DOHH2 (cell line): ENCODE results near the gene CHST10.

Experiments used
- H3F3A ChIP-seq: fragments of 200-600 bp; sonication (generic), shearing (Covaris generic); 2 replicates; pipeline ENCODE4 v1.6.0; 2016; ENCODE audit warnings: antibody characterized with exemption, mild to moderate bottlenecking; ENCODE audit not compliant: control insufficient read depth, insufficient read depth
- H3K27ac ChIP-seq: fragments of 200-600 bp; sonication (generic); 2 replicates; pipeline ENCODE4 v1.5.1; 2014; ENCODE audit warnings: low read depth, mild to moderate bottlenecking, low read length, moderate library complexity
- H3K27me3 ChIP-seq: fragments of 200-600 bp; sonication (generic); 2 replicates; pipeline ENCODE4 v1.6.1; 2014; ENCODE audit warnings: mild to moderate bottlenecking, low read length, mixed read lengths; ENCODE audit not compliant: control insufficient read depth
- H3K36me3 ChIP-seq: fragments of 200-600 bp; sonication (generic); 2 replicates; pipeline ENCODE4 v1.6.1; 2014; ENCODE audit warnings: mild to moderate bottlenecking, low read length, moderate library complexity, mixed read lengths; ENCODE audit not compliant: control insufficient read depth
- H3K4me1 ChIP-seq: fragments of 200-600 bp; sonication (generic); 2 replicates; pipeline ENCODE4 v1.6.1; 2014; ENCODE audit warnings: mild to moderate bottlenecking, low read length, mixed read lengths; ENCODE audit not compliant: control insufficient read depth
- H3K4me2 ChIP-seq: fragments of 200-600 bp; sonication (generic); 2 replicates; pipeline ENCODE4 v1.6.0; 2014; ENCODE audit warnings: mild to moderate bottlenecking, low read length, moderate library complexity
- H3K4me3 ChIP-seq: fragments of 200-600 bp; sonication (generic); 2 replicates; pipeline ENCODE4 v1.5.1; 2014; ENCODE audit warnings: mild to moderate bottlenecking, low read length, mixed read lengths
- H3K79me2 ChIP-seq: fragments of 200-600 bp; sonication (generic); 2 replicates; pipeline ENCODE4 v1.6.1; 2014; ENCODE audit warnings: mild to moderate bottlenecking, low read length, mixed read lengths; ENCODE audit not compliant: control insufficient read depth
- H3K9me2 ChIP-seq: fragments of 200-600 bp; sonication (generic); replicated peaks from 2 replicates; pipeline ENCODE4 v1.6.1; 2014; ENCODE audit warnings: mild to moderate bottlenecking, low read length, mixed read lengths; ENCODE audit not compliant: control insufficient read depth
- H3K9me3 ChIP-seq: fragments of 200-600 bp; sonication (generic); 2 replicates; pipeline ENCODE4 v1.6.1; 2014; ENCODE audit warnings: antibody characterized with exemption, low read length, mixed read lengths; ENCODE audit not compliant: control insufficient read depth, insufficient read depth
- H4K20me1 ChIP-seq: fragments of 200-600 bp; sonication (generic); 2 replicates; pipeline ENCODE4 v1.6.0; 2014; ENCODE audit warnings: low read depth, mild to moderate bottlenecking, antibody characterized with exemption, low read length, moderate library complexity; ENCODE audit not compliant: control insufficient read depth, insufficient read depth
- EZH2phosphoT487 ChIP-seq: fragments of 200-600 bp; sonication (generic); IDR thresholded peaks from 2 replicates; pipeline ENCODE4 v1.6.1; 2017; ENCODE audit warnings: borderline replicate concordance, mild to moderate bottlenecking, antibody characterized with exemption, low read length, moderate library complexity, mixed read lengths
- TF ChIP-seq, protein P1 (sequence below): fragments of 200-600 bp; sonication (generic); IDR thresholded peaks from one replicate; pipeline ENCODE4 v1.5.1; 2014; ENCODE audit warnings: antibody characterized with exemption, mild to moderate bottlenecking, low read depth, low read length; ENCODE audit not compliant: poor library complexity, severe bottlenecking

The CHST10 gene

GRCh38 chr2:100412466-100412865, 5.0 kb downstream of the CHST10 start:
- no peaks in the 10 kb centered on the region for H3K9me3 ChIP-seq
- H3K36me3 ChIP-seq = peaks cover 20% of the 10 kb centered on the region
- no peak for TF ChIP-seq EZH2phosphoT487
- TF ChIP-seq, protein P1, sequence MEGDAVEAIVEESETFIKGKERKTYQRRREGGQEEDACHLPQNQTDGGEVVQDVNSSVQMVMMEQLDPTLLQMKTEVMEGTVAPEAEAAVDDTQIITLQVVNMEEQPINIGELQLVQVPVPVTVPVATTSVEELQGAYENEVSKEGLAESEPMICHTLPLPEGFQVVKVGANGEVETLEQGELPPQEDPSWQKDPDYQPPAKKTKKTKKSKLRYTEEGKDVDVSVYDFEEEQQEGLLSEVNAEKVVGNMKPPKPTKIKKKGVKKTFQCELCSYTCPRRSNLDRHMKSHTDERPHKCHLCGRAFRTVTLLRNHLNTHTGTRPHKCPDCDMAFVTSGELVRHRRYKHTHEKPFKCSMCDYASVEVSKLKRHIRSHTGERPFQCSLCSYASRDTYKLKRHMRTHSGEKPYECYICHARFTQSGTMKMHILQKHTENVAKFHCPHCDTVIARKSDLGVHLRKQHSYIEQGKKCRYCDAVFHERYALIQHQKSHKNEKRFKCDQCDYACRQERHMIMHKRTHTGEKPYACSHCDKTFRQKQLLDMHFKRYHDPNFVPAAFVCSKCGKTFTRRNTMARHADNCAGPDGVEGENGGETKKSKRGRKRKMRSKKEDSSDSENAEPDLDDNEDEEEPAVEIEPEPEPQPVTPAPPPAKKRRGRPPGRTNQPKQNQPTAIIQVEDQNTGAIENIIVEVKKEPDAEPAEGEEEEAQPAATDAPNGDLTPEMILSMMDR = no peak
- no peak overlapping the region for H3K4me3 ChIP-seq
- no peaks in the 10 kb centered on the region for H3K27me3 ChIP-seq
- no peaks in the 10 kb centered on the region for H3K9me2 ChIP-seq
- H4K20me1 ChIP-seq = no peaks in the 10 kb centered on the region; the same call in 1 of the 2 replicates
- no peaks in the 10 kb centered on the region for H3F3A ChIP-seq
- no peak overlapping the region for H3K4me2 ChIP-seq
- no peak overlapping the region for H3K27ac ChIP-seq
- peaks cover 20% of the 10 kb centered on the region for H3K4me1 ChIP-seq
- H3K79me2 ChIP-seq = peaks cover 22% of the 10 kb centered on the region

DNA sequence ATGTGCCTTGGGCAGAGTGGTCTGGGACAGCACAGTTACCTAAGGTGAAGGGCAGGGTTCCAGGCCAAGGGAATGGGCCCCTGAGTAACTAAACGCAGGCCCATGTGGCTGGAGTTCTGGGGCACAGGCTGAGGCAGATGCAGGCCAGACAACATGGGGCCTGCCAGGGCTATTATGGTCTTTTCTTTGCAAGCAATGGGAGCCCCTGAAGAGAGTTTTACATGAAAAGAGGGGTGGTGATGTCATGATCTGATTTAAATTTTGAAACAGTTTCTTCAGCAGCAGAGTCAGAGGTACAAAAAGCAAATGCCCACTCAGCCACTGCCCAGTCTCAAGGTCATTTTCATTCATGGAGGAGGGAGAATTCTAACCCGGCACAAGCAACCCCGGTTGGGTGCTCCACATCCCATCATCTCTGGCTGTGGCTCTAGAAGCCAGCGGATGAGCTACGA, 5.6 kb downstream of the CHST10 start:
- Histone ChIP-seq H3K36me3 (peaks cover 25% of the 10 kb centered on the region), H3K9me2 (no peaks in the 10 kb centered on the region), H3K4me2 (no peak overlapping the region), H4K20me1 (no peaks in the 10 kb centered on the region; the same call in 1 of the 2 replicates), H3K27me3 (no peaks in the 10 kb centered on the region), H3K9me3 (no peaks in the 10 kb centered on the region), H3K4me3 (no peak overlapping the region), H3K27ac (no peak overlapping the region), H3K79me2 (peaks cover 21% of the 10 kb centered on the region), H3K4me1 (peaks cover 20% of the 10 kb centered on the region), H3F3A (no peaks in the 10 kb centered on the region)
- TF ChIP-seq EZH2phosphoT487 = no peak
- TF ChIP-seq, protein P1 = no peak

DNA sequence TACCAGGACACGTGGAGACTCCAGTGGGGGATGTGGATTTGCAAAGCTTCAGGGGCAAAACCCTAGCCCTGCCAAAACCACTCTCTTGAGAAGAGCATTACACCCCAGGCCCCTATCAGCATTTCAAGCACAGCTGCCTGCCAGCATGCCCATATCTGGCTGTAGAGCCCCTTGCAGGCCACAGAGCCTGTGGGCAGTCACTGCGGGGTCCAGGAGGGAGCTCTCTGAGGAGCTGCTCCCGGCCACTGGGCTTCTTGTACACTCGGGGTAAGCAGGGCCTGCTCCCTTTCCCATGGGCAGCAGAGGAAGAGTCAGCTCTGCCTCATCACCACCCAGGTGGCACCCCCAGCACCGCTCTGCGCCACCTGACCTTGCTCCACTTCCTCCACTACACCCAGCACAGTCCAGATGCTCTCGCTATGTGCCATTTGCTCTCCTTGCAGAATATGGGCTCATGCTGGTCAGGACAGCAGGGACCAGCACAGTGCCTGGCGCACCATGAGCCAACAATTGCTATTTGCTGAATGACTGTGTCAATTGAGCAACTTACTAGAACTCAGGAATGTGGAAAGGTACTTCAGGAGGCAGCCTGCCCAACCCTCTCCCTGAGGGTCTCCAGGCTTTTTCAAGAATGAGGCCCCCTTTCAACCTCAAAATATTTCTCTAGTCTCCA, 7.4 kb downstream of the CHST10 start:
- no peak for TF ChIP-seq EZH2phosphoT487
- TF ChIP-seq, protein P1 = no peak
- H3K27me3 ChIP-seq = no peaks in the 10 kb centered on the region
- H4K20me1 ChIP-seq = no peaks in the 10 kb centered on the region; the same call in 1 of the 2 replicates
- H3K9me3 ChIP-seq = no peaks in the 10 kb centered on the region
- peaks cover 2% of the 10 kb centered on the region; the same call in 1 of the 2 replicates for H3K4me1 ChIP-seq
- no peak overlapping the region for H3K4me2 ChIP-seq
- H3K9me2 ChIP-seq = no peaks in the 10 kb centered on the region
- H3K4me3 ChIP-seq = no peak overlapping the region
- peaks cover 37% of the 10 kb centered on the region for H3K36me3 ChIP-seq
- H3K27ac ChIP-seq = no peak overlapping the region
- peaks cover 3% of the 10 kb centered on the region for H3K79me2 ChIP-seq
- no peaks in the 10 kb centered on the region for H3F3A ChIP-seq
